ENCODE data around the gene DYRK1A. TPM values are rescaled to one million over a fixed set of nuclear protein-coding genes. Genes with fewer than 3 reads are reported as not detected.

Gene DYRK1A
- total RNA-seq, 2 experiments from 2014 or later: 63.1 to 64.3 TPM

GRCh38 chr21:37454869-37455503, 88.4 kb downstream of the DYRK1A start:
- Mint-ChIP-seq H3K27me3 (no peaks in the 10 kb centered on the region), H3K27ac (peak overlapping the region; percentile 52), H3K4me3 (no peak overlapping the region), H3K4me1 (peaks cover 75% of the 10 kb centered on the region), H3K9me3 (peaks cover 1% of the 10 kb centered on the region), H3K36me3 (peaks cover 30% of the 10 kb centered on the region)
- no peak for DNase-seq

GRCh38 chr21:37455504-37455911, 88.9 kb downstream of the DYRK1A start:
- Mint-ChIP-seq H3K27ac (peak overlapping the region; percentile 52), H3K36me3 (peaks cover 25% of the 10 kb centered on the region)
- DNase-seq: no peak

GRCh38 chr21:37458669-37459276, 92.2 kb downstream of the DYRK1A start:
- Mint-ChIP-seq H3K4me1 (peaks cover 74% of the 10 kb centered on the region), H3K27ac (peak overlapping the region; percentile 68), H3K36me3 (peaks cover 17% of the 10 kb centered on the region), H3K9me3 (no peaks in the 10 kb centered on the region), H3K27me3 (no peaks in the 10 kb centered on the region), H3K4me3 (no peak overlapping the region)
- DNase-seq: no peak

More at GRCh38 chr21:37455504-37455911, 88.9 kb downstream of the DYRK1A start:
- Mint-ChIP-seq H3K9me3 (peaks cover 1% of the 10 kb centered on the region), H3K4me3 (no peak overlapping the region), H3K27me3 (no peaks in the 10 kb centered on the region), H3K4me1 (peaks cover 70% of the 10 kb centered on the region)

GRCh38 chr21:37459575-37459974, 93.0 kb downstream of the DYRK1A start:
- no peaks in the 10 kb centered on the region for H3K27me3 Mint-ChIP-seq
- H3K27ac Mint-ChIP-seq: peak overlapping the region; percentile 43

GRCh38 chr21:37460196-37460595, 93.6 kb downstream of the DYRK1A start:
- Mint-ChIP-seq H3K36me3 (peaks cover 19% of the 10 kb centered on the region), H3K4me3 (no peak overlapping the region), H3K4me1 (peaks cover 76% of the 10 kb centered on the region), H3K27ac (no peak overlapping the region), H3K9me3 (no peaks in the 10 kb centered on the region), H3K27me3 (no peaks in the 10 kb centered on the region)
- no peak for DNase-seq

More at GRCh38 chr21:37459575-37459974, 93.0 kb downstream of the DYRK1A start:
- no peak overlapping the region for H3K4me3 Mint-ChIP-seq
- H3K9me3 Mint-ChIP-seq: no peaks in the 10 kb centered on the region
- DNase-seq: no peak
- peaks cover 17% of the 10 kb centered on the region for H3K36me3 Mint-ChIP-seq
- H3K4me1 Mint-ChIP-seq: peaks cover 77% of the 10 kb centered on the region

- no peak for DNase-seq
- peaks cover 16% of the 10 kb centered on the region for H3K36me3 Mint-ChIP-seq
- H3K9me3 Mint-ChIP-seq: no peaks in the 10 kb centered on the region
- peak overlapping the region; percentile 4 for H3K4me3 Mint-ChIP-seq
- H3K4me1 Mint-ChIP-seq: peaks cover 73% of the 10 kb centered on the region
- H3K27ac Mint-ChIP-seq: peak overlapping the region; percentile 76
- no peaks in the 10 kb centered on the region for H3K27me3 Mint-ChIP-seq
Observed at GRCh38 chr21:37461479-37461878, 94.9 kb downstream of the DYRK1A start.

GRCh38 chr21:37462087-37462861, 95.7 kb downstream of the DYRK1A start:
- Mint-ChIP-seq H3K27me3 (no peaks in the 10 kb centered on the region), H3K4me1 (peaks cover 73% of the 10 kb centered on the region), H3K27ac (peak overlapping the region; percentile 75), H3K4me3 (no peak overlapping the region), H3K9me3 (no peaks in the 10 kb centered on the region), H3K36me3 (peaks cover 23% of the 10 kb centered on the region)
- DNase-seq: no peak

- no peaks in the 10 kb centered on the region for H3K27me3 Mint-ChIP-seq
- peaks cover 28% of the 10 kb centered on the region for H3K36me3 Mint-ChIP-seq
- H3K27ac Mint-ChIP-seq: peak overlapping the region; percentile 75
- peaks cover 69% of the 10 kb centered on the region for H3K4me1 Mint-ChIP-seq
- no peak for DNase-seq
- no peaks in the 10 kb centered on the region for H3K9me3 Mint-ChIP-seq
- H3K4me3 Mint-ChIP-seq: no peak overlapping the region
Observed at GRCh38 chr21:37463083-37463801, 96.7 kb downstream of the DYRK1A start.

GRCh38 chr21:37467082-37467481, 100.5 kb downstream of the DYRK1A start:
- Mint-ChIP-seq H3K27me3 (no peaks in the 10 kb centered on the region), H3K4me3 (no peak overlapping the region), H3K36me3 (peaks cover 43% of the 10 kb centered on the region), H3K4me1 (peaks cover 68% of the 10 kb centered on the region), H3K27ac (no peak overlapping the region), H3K9me3 (peaks cover 2% of the 10 kb centered on the region)
- no peak for DNase-seq

GRCh38 chr21:37468909-37469308, 102.3 kb downstream of the DYRK1A start:
- Mint-ChIP-seq H3K27me3 (no peaks in the 10 kb centered on the region), H3K9me3 (peaks cover 2% of the 10 kb centered on the region), H3K4me1 (peaks cover 61% of the 10 kb centered on the region), H3K4me3 (no peak overlapping the region), H3K27ac (no peak overlapping the region), H3K36me3 (peaks cover 47% of the 10 kb centered on the region)
- DNase-seq: no peak

GRCh38 chr21:37469441-37469840, 102.9 kb downstream of the DYRK1A start:
- H3K36me3 Mint-ChIP-seq: peaks cover 47% of the 10 kb centered on the region
- H3K4me3 Mint-ChIP-seq: no peak overlapping the region
- H3K4me1 Mint-ChIP-seq: peaks cover 58% of the 10 kb centered on the region
- H3K27ac Mint-ChIP-seq: no peak overlapping the region
- no peak for DNase-seq
- H3K9me3 Mint-ChIP-seq: peaks cover 2% of the 10 kb centered on the region
- H3K27me3 Mint-ChIP-seq: no peaks in the 10 kb centered on the region

GRCh38 chr21:37472581-37472980, 106.0 kb downstream of the DYRK1A start:
- Mint-ChIP-seq H3K27ac (no peak overlapping the region), H3K27me3 (no peaks in the 10 kb centered on the region), H3K9me3 (peaks cover 2% of the 10 kb centered on the region), H3K4me3 (no peak overlapping the region), H3K4me1 (peaks cover 60% of the 10 kb centered on the region), H3K36me3 (peaks cover 40% of the 10 kb centered on the region)
- DNase-seq: no peak

- Mint-ChIP-seq H3K27ac (no peak overlapping the region), H3K36me3 (peaks cover 31% of the 10 kb centered on the region), H3K9me3 (peaks cover 2% of the 10 kb centered on the region), H3K4me1 (peaks cover 62% of the 10 kb centered on the region), H3K27me3 (no peaks in the 10 kb centered on the region), H3K4me3 (no peak overlapping the region)
- no peak for DNase-seq
Observed at GRCh38 chr21:37473491-37473890, 106.9 kb downstream of the DYRK1A start.

- Mint-ChIP-seq H3K9me3 (peaks cover 2% of the 10 kb centered on the region), H3K27ac (no peak overlapping the region), H3K4me1 (peaks cover 59% of the 10 kb centered on the region), H3K36me3 (peaks cover 23% of the 10 kb centered on the region), H3K27me3 (no peaks in the 10 kb centered on the region), H3K4me3 (no peak overlapping the region)
- no peak for DNase-seq
Observed at GRCh38 chr21:37474342-37474741, 107.8 kb downstream of the DYRK1A start.

Measured in activated naive CD8-positive, alpha-beta T cell treated with anti-CD3 and anti-CD28 coated beads for 36 hours (primary cell).